Osteocyte (in vitro differentiated cells): Measurements from ENCODE around the gene NKX3-2. TPM values are rescaled to one million over a fixed set of nuclear protein-coding genes. Genes with fewer than 3 reads are reported as not detected.

Experiments
- DNase-seq: peaks from one replicate; pipeline ENCODE4 v3.0.0; 2021; ENCODE audit warnings: mixed read lengths; ENCODE audit not compliant: unreplicated experiment; ENCODE audit errors: extremely low spot score
- H3K27ac Mint-ChIP-seq: one replicate; pipeline ENCODE4 v1.8.0; 2021; ENCODE audit warnings: mild to moderate bottlenecking, mixed read lengths; ENCODE audit not compliant: unreplicated experiment
- H3K27me3 Mint-ChIP-seq: one replicate; pipeline ENCODE4 v1.8.0; 2021; ENCODE audit warnings: mixed read lengths; ENCODE audit not compliant: unreplicated experiment
- H3K36me3 Mint-ChIP-seq: one replicate; pipeline ENCODE4 v1.8.0; 2021; ENCODE audit warnings: mixed read lengths; ENCODE audit not compliant: unreplicated experiment
- H3K4me1 Mint-ChIP-seq: one replicate; pipeline ENCODE4 v1.8.0; 2021; ENCODE audit warnings: mixed read lengths; ENCODE audit not compliant: unreplicated experiment
- H3K4me3 Mint-ChIP-seq: one replicate; pipeline ENCODE4 v1.8.0; 2021; ENCODE audit warnings: mild to moderate bottlenecking, moderate library complexity, mixed read lengths; ENCODE audit not compliant: unreplicated experiment
- H3K9me3 Mint-ChIP-seq: one replicate; pipeline ENCODE4 v1.8.0; 2021; ENCODE audit warnings: mixed read lengths; ENCODE audit not compliant: unreplicated experiment
- total RNA-seq: library from RNA; stranded (reverse); gene quantifications from 2 replicates; pipeline ENCODE4 v1.2.1, GENCODE V29; 2021
- TF ChIP-seq, protein P1 (sequence below): fragments of 200-600 bp; sonication (generic); IDR thresholded peaks from 2 replicates; pipeline ENCODE4 v1.5.0; 2021; ENCODE audit warnings: antibody characterized with exemption, mild to moderate bottlenecking, moderate library complexity

NKX3-2 gene
- total RNA-seq, 1 donor from 2014 or later = 2.9 TPM

DNA sequence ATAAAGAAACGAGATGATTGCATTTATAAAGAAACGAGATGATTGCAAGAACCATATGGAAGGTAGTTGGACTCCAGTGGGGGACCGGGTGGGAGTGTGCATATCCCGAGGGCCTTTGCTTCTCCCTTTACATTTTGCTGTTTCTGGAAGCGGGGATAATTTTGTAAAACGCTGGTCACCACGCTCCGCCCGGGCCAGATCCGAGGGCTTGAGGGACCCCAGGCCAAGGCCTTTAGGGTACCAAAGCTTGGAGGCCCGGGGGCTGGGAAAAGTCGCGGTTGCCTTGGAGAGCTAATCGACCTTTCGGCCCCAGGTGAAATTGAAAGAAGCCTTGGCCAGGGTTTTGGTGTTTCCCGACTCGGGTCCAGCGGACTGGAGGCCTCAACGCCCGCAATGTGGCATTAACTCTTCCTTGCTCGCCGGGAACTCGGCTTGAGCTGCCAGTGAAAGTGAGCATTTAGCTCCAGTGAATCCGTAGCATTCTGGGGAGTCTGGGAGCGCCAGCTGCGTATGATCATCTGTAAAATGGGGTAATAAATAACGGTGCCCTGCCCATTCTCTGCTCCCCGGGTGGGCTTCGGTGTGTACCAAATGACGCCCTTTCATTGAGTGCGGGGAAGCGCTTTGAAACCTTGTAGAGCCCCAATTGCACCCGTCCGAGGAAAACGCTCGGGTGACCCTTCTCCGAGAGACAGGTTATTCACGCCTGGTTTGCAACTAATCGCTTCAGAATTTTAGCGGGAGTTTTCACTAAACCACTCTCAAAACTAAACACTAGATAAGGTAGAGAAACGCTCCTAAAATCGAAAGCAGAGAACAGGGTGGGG, 4.5 kb downstream of the NKX3-2 start:
- H3K4me3 Mint-ChIP-seq = no peak overlapping the region
- H3K27me3 Mint-ChIP-seq = peaks cover 73% of the 10 kb centered on the region
- H3K36me3 Mint-ChIP-seq = peaks cover 4% of the 10 kb centered on the region
- peaks cover 14% of the 10 kb centered on the region for H3K4me1 Mint-ChIP-seq
- no peak overlapping the region for H3K27ac Mint-ChIP-seq
- no peak for DNase-seq
- TF ChIP-seq, protein P1, sequence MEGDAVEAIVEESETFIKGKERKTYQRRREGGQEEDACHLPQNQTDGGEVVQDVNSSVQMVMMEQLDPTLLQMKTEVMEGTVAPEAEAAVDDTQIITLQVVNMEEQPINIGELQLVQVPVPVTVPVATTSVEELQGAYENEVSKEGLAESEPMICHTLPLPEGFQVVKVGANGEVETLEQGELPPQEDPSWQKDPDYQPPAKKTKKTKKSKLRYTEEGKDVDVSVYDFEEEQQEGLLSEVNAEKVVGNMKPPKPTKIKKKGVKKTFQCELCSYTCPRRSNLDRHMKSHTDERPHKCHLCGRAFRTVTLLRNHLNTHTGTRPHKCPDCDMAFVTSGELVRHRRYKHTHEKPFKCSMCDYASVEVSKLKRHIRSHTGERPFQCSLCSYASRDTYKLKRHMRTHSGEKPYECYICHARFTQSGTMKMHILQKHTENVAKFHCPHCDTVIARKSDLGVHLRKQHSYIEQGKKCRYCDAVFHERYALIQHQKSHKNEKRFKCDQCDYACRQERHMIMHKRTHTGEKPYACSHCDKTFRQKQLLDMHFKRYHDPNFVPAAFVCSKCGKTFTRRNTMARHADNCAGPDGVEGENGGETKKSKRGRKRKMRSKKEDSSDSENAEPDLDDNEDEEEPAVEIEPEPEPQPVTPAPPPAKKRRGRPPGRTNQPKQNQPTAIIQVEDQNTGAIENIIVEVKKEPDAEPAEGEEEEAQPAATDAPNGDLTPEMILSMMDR = no peak
- no peaks in the 10 kb centered on the region for H3K9me3 Mint-ChIP-seq

DNA sequence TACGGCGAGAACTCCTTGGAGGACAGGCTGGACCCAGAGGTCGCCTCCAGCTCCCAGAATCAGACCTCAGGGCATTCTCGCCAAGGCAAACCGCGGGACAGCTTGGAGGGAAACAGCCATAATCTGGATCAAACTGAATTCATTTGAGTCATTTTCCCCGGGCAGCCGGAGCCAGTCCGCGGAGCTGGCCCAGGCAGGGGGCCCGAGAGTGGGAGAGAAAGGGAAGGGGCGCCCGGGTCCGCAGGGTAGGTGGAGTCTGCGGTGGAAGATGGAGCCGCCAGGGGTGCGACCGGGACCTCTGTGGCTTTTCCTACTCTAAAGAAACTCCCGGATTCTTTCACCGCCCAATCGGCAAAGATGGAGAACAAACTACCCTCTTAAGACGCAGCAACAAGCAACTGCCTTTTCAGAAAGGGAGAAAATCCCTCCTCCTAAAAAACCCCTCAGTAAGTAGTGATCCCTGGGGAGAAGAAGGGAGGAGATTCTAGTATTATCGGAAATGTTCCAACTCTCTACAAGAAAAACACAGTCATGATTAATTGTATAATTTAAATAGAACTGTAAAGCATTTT, 5.2 kb downstream of the NKX3-2 start:
- Mint-ChIP-seq H3K4me3 (no peak overlapping the region), H3K27me3 (peaks cover 76% of the 10 kb centered on the region), H3K4me1 (peaks cover 14% of the 10 kb centered on the region), H3K36me3 (peaks cover 4% of the 10 kb centered on the region), H3K9me3 (no peaks in the 10 kb centered on the region), H3K27ac (no peak overlapping the region)
- TF ChIP-seq, protein P1 = no peak
- no peak for DNase-seq

DNA sequence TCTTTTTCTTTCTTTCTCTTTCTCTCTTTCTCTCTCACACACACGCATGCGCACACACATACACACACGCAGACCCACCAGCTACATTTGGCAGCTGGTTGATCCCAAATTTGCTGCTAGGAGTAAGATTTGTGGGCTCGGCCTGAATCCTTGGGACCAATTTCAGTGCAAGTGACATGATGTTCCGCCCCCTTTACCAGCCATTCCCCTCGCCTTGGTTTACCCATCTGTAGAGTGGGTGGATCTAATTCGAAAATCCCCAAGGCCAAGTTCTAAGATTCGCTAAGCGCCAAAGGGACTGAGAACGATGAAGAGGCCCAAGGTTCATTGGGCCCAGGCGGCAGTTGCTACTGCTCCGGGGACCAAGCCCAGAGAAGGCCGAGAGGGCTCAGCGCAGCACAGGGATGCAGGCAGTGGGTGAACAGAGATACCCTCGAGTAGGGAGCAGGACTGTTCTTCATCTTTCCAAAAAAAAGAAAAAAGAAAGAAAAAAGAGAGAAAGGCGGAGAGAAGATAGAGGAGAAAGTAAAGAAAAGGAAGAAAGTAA, 5.8 kb downstream of the NKX3-2 start:
- DNase-seq = no peak
- Mint-ChIP-seq H3K27me3 (peaks cover 81% of the 10 kb centered on the region), H3K4me1 (peaks cover 13% of the 10 kb centered on the region), H3K36me3 (peaks cover 4% of the 10 kb centered on the region), H3K4me3 (no peak overlapping the region), H3K27ac (no peak overlapping the region), H3K9me3 (no peaks in the 10 kb centered on the region)
- TF ChIP-seq, protein P1 = no peak

DNA sequence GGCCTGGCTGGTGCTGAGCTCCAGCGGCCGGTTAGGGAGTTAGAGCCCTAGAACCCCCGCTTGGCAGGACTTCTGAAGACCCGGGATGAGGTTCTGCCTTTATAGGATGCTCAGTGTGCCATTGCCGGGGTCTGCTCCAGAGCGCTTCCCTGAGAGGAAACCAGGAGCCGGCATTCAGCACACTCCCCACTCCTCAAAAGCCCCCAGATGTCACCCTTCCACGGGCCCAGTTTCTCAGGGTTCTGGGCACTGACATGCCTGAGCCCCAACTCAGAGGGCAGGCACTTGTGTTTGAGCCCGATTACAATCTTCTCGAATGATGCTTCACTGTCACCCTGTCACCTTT, 6.5 kb downstream of the NKX3-2 start:
- DNase-seq = no peak
- Mint-ChIP-seq H3K4me3 (no peak overlapping the region), H3K27ac (no peak overlapping the region), H3K27me3 (peaks cover 77% of the 10 kb centered on the region), H3K9me3 (no peaks in the 10 kb centered on the region), H3K36me3 (peaks cover 4% of the 10 kb centered on the region), H3K4me1 (peaks cover 9% of the 10 kb centered on the region)
- TF ChIP-seq, protein P1 = no peak
